GM19463 (cell line): ENCODE results near the gene KHDRBS2.
A peak's percentile ranks its signal among the peaks of the same experiment; 100 is the strongest.

ENCODE experiments used
- ATAC-seq: cut with Tn5 transposase; IDR thresholded peaks from one replicate; pipeline ENCODE4 v1.9.1; 2021; ENCODE audit warnings: mild to moderate bottlenecking, moderate library complexity; ENCODE audit not compliant: unreplicated experiment

Gene KHDRBS2

DNA sequence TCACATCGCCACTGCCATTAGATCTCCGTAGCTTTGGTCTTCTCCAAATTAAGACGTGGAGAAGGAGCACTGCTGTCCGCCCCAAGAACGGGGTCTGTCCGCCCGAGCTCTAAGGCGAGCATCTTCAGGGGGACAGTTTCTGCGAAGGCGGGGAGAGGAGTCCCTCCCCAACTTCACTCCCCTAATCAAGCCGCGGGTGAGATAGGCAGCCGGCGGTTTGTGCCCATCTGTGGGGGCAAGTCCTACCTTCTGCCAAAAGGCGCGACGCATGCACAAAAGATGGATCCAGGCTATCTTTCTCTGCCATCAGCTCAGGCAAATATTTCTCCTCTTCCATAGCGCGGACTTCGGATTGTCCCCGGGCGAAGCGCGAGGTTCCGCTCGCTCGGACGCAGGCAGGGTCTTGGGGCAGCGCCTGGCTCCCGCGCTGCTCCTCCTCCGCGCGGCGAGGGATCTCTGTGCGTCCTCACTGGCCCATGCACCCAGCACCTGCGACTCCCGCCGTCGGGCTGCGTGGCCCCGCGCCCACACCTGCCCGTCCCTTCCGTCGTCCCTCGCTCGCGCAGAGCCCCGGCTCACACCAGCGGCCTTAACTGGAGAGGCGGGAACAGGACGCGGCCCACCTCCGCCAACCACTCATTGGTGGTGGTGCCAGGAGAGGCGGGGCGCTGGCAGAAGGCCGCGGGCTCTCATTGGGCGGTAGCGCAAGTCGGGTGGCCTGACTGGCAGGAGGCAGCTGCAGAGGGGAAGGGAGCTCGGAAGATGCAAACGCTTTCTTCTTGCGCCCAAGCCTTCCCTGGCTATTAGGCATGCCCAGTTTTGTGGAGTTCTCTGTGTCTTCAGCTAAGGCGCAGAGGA lies at the start of gene KHDRBS2:
Gene KHDRBS2 (minus strand): TSS at position 614 of the 858 bp plus-strand sequence.
- peak; percentile 100 for ATAC-seq

DNA sequence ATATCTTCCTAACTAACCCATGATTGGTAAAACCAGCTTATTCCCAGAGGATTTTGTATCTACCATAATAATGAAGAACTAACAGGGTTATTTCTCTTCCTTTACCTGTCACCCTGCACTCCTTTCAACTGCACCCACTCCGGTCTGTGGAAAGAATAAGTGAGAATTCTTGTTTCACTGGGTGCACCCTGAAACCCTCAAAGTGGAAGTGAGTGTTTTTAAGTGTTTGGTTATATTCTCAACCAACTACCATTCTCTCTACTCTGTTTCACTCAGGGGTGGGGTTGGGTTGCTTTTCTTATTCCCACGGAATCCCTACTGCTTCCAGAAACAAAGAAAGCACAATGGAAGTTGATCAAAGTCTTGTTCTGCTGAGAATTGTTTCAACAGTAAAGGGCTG lies 42.6 kb upstream of the KHDRBS2 start:
- no peak for ATAC-seq

DNA sequence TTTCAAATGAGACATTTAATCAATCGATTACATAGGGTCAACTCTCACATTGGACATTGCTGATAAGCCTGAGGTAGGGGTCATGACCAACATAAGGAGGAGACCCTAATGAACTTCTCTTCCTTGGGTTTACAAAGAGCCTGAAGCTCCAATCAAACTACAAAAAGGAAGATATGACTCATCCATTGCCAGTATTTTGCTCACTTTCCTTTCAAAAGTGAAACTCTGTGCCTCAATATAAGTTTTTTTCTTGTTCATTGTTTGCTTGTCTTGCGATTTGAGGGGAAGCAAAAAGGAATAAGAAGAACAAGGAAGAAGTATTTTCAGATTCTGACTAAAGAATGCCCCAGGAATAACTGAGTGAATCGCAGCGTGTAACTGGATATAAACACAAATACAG lies 38.8 kb upstream of the KHDRBS2 start:
- ATAC-seq: no peak

DNA sequence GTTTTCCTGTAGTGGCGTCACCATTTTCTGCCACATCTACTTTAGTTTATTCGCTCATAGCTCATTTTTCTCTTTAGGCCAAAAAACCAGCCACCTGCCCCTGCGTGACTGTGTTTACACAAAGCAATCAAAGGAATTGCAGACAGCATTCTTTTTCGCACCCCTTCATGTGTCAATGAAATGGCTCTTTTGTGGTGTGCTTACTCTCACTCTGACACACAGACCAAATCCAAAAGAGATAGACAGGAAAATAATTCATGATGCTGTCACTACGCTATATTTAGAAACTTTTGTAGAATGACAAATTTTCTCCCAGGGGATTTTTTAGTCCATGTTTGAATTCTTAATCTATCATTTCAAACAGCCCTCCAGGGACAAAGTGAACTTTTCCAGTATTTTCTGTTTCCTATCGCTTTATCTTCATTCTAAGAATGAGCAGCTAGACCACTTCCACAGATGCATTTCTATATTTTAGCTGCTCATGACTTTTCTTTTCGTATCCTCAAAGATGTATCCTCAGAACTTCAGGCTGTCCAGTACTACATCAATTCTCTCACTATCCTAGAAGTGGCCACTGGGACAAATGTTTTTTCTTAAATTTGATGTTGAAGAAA lies 37.9 kb upstream of the KHDRBS2 start:
- ATAC-seq: no peak

DNA sequence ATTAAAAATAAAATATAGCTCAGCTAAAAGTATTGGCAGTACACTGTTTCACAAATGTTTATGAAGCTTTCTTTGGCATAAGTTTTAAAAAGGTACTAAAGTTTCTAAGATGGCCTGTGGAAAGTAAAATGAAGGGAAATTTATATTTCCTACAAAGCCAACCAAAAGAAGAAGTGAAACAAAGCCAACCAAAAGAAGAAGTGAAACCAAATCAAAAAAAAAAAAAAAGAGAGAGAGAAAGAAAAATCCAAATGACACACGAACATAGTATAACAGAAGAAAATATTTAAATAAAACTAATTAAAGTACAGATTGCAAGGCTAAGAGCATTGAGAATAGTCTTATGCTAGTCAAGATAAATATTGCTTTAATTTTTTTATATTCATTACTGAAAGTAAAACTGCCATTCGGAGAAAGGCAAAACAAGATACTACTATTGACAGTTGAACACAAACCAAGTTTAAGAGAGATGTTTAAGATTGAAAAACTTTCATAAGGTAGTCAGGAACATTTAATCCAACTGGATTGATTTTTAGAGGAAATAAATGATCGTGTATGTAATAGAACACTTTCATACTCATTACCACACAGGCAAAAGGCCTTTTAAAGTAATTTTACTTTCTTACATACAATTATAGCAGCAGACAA lies 12.8 kb upstream of the KHDRBS2 start:
- peak; percentile 85 for ATAC-seq

DNA sequence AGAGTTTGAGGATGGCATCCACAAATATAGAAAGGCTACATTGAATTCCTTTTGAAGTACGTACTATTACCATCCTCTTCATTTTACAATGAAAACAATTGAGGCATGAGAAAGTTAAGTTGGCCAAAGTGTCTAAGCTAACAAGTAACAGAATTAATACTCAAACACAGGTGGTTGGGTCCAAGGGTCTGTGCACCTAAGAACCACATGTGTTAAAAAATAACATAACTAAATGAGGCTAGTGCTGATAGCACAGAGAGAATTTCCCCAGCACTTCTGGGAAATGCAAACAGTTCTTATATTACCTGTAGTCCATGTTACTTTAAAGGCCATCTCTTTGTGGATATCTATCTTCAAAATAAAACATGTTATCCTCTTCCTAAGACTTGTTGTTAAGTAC lies 10.5 kb upstream of the KHDRBS2 start:
- no peak for ATAC-seq

DNA sequence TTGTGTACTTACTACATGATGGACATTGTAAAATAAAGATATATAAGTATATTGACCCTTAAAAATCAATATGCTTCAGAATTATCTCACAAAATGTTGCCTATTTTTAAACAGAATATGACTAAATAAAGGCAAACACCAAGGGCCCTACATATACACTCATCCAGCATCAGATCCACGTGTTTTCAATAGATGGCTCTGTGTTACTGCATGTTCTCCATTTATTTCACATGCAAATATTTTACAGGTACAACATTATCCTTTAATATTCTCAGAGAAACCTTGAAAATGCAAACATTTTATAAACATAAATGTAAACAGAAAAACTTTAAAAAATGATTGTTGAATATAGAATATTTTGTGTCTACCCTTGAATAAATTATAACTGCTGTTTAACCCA lies 2.9 kb upstream of the KHDRBS2 start:
- ATAC-seq: no peak

DNA sequence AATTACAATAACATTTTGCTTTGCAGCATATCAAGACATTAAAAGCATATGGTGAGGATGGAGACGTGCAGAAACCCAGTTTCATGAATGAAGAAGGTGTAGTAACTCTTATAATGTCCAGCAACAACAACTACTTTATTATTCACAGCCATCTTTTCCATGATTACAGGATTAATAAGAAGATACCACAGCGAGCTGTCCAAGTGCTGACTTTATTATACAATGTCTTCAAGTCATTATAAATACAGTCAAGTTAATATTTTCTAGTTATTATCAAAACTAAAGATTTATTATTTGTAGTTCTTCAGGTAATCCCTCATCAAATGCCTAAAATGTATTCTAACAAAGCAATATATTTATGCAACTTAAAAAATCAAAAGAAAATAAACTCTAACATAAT lies 2.5 kb upstream of the KHDRBS2 start:
- no peak for ATAC-seq

DNA sequence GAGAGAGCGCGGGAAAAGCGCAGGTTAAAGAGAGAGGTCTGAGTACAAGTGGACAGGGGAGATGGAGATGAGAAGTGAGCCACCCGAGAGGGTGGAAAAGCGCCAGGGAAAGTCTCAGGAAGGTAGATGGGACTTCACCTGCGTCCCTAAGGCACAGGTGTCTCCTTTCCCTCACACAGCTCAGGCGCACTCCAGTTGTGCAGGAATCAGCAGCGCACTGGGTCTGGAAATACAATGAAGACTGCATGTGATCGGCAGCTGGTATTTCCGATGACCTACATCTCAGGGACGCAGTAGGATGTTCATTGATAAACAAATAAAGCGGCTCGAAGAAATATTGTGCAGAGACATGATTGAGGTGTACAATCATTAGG lies 432 bp upstream of the KHDRBS2 start:
- peak; percentile 1 for ATAC-seq

DNA sequence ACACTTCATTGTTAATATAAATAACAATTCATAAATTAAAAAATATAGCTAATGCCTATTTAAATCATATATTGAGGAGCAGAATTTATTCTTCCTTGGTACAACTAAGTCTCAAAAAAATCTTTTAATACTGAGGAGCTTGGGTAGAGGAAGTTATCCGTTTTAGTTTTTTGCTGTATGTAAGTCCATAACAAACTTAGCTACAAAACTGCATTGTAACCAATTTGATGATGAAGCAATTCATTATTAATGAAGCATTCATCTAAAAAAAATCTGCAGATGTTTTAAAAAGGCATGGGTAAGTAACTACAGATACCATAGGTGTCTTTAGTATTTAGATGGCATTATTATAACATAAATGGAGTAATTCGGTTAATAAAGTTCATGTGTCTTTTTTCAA lies 1.3 kb downstream of the KHDRBS2 start:
- ATAC-seq: no peak

DNA sequence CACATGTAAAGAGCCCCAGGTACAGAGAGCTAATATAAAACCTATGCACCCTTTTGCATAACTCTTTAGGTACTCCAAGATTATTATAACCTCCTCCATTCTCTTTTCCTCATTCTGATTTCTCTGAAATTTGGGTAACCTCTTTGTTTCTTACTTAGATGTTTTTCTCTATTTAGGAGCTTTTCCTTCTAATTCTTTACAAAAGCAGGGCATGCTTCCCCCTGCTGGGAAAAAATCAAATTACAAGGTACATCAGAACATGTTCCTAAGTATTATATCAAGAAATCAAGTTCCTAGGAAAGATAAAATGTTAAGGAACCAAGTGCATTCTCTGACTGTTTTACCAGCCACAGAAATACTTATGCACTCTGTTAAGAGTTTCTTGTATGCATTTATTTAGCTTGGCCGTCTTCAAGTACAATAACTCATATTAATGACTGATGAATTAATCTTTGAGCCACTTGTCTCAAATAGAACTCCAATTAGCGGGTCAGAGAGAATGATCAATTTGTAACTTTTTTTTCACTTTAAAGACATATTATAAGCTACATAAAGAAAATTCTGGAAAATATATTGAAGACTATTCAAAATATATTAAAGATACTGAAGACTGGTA lies 2.1 kb downstream of the KHDRBS2 start:
- no peak for ATAC-seq

DNA sequence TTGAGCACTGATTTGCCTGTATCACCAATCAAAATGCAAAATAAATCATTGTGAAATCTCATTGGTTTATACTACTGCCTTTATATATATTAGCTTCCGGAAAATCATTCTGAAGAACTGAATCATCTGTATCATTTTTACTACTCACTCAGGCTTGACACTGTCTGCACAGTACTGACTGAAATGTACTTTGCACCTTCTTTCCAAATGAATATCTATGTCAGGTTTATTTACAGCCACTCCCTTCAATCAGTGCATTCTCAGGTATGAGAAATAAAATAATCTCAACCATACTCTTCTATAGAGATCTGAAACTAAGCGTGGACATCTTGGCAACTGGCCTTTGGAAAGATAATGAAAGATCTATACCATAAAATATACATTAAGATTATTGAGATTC lies 2.7 kb downstream of the KHDRBS2 start:
- no peak for ATAC-seq

DNA sequence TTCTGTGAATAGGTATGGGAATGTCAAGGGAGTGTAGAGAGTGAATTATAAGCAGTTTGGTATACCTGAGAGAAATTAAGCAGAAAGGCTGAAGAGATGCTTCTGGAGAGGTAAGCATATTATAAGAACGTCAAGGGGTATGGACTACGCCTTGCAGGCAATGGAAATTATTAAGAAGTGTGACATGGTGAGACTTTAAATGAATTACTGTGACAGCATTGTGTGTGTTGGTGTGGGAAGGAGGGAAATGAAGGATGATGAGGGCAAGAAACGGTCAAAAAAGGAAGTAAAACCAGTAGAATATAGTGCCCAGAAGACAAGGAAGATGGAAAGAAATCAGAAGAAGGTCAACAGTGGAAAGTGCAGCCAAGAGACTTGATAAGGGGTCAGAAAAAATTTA lies 5.9 kb downstream of the KHDRBS2 start:
- no peak for ATAC-seq

DNA sequence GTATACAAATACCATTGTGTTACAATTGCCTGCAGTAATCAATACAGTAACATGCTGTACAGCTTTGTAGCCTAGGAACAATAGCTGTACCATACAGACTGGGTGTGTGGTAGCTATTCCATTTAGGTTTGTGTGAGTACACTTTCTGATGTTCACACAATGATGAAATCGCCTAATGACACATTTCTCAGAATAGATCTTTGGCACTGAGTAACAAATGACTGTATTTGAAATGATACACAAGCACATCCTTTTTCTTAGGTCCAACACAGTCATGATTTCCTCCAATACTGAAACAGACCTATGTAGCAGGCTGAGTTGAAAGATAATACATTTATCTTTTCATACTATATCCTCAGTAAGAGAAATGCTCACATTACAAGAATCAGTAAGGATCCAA lies 13.9 kb downstream of the KHDRBS2 start:
- no peak for ATAC-seq

DNA sequence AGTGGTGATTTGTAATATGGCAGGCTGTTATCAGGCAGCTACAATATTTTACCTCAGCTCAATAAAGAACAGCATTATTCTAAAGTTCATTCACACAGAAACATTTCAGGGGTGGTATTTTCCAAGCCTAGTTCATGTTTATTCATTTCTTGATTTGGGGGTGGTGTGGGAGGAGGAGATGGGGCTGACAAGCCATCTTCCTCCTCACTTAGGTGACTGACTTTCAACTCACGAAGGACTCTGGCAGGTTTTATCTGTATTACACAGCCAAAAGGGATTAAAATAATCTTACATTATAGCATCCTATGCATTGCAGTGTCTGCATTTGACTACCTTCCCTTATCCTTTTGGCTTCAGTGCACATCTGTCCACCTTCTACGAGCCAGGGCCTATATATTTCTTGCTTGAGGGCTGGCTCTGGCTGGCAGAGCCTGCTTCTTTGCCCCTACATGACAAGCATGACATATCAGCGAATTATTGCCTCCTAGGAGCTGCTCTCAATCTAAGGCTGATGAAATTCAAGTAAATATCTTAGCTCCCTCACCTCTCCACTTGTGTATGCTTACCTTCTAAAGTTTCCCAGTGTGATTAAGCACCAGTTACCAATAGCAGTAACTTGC lies 20.0 kb downstream of the KHDRBS2 start:
- ATAC-seq: no peak

DNA sequence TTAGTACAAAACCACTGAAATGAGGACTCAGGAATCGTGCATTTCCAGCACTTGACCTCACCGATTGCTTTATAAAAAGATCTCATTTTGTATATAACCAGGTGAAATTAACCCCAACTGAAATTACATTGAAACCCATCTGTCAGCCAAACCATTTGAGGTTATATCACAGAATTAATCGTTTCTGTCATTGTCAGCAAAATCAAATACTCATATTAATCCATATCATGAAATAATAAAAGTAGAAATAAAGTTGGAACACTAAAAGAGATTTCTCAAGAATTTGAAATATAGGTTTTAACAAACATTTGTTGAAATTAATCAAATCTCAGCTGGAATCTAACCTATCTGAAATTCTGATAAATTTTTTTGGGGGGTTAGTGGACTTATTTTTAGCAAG lies 23.7 kb downstream of the KHDRBS2 start:
- ATAC-seq: no peak

DNA sequence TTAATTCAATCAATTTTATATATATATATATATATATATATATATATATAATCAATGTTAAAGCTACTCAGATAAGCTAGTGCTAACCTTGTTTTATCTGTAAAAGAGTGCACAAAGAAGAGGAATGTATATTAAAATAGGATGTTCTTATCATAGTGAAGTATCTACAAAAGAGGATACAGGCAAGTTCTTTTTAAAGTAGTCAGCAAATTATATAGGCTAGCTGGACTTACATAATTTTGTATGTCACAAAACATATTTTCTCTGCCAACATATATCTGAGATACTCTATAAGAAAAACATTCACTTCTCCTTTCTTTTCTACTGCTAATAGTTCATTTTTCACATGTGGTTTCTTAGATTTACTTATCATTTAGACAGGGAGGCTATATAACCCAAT lies 39.9 kb downstream of the KHDRBS2 start:
- no peak for ATAC-seq

DNA sequence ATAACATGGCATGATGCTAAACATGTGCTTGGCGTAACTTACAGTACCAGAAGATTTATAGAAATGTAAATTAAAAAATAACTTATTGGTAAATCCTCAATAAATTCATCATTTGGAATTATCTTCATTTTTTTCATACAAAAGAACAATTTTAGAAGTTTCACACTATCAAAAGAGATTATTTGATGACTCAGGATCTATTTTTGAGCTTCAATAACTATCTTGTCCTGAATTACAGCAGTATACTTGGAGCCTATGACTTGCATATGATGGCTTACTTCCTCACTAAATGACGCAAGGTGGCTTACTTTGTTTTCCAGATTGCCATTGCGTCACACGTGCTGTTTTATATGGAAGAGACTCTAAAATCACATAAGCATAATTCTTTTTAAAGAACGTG lies 49.2 kb downstream of the KHDRBS2 start:
- no peak for ATAC-seq

DNA sequence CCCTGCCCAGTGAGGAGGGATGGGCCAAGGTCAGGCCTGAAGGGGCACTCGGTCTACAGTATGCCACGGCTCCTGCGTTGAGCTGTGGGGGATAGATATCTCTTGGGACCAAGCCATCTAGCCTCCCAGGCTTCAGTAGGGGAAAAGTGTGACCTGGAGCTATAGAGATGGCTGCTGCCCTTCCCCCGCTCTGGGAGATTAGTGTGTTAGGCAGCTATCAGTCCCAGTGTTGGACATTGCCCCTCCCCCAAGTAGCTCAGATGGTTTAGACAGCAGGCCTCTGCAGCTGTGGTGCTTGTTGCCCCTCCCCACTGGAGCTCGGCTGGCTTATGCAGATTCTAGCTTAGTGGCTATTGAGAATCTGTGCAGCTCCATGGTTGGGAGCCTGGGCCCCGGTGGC lies 56.8 kb downstream of the KHDRBS2 start:
- ATAC-seq: no peak

DNA sequence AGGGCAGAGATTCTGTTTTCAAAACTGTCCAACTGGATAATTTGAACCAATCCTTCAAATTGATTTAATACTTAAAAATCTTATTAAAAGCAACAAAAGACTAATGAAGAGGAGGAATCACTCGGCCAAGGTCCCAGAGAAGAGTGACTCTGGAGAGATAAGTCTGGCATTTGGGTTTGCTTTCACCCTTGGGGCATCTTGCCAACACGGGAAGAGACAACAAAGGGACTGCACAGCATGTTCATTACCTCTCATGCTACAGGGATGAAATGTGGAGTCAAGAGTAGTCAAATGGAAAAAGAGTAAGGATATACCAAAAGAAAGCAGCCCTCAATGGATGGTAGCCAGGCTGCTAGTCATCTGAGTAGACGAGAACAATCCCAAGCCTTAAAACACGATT lies 68.2 kb downstream of the KHDRBS2 start:
- ATAC-seq: no peak

DNA sequence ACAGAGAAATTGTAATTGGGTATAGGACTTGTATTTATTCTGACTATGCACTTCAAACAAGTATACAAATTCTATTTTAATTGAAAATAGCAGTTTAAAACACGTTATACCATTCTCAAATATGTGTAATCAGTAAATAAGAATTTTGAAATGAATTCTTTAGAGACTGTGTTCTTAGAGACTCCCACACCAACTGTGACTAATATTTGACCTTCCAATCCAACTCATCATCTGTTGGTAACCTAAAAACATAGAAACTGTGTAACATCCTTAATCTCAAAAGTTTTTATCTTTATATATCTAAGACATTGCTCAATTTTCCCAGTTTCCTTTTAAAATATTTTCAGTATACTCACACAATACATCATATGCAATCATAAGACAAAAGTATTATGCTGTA lies 83.9 kb downstream of the KHDRBS2 start:
- no peak for ATAC-seq
